HG03103 (cell line): ENCODE results near the gene ACSL6.

Experiments
- ATAC-seq: cut with Tn5 transposase; IDR thresholded peaks from one replicate; pipeline ENCODE4 v1.9.1; 2021; ENCODE audit warnings: low read depth; ENCODE audit not compliant: unreplicated experiment

Gene ACSL6

GRCh38 chr5:132011622-132012343, at the start of gene ACSL6:
Gene ACSL6 (minus strand): TSS chr5:132011658. CDS start chr5:132011553, 105 bp downstream.
- ATAC-seq, result no peak

- ATAC-seq, result no peak
Measured at GRCh38 chr5:132060501-132061161, 49.2 kb upstream of the ACSL6 start, which contains the start of gene IL3. Gene IL3 (plus strand): TSS chr5:132060655. CDS start chr5:132060707, 52 bp downstream.

DNA sequence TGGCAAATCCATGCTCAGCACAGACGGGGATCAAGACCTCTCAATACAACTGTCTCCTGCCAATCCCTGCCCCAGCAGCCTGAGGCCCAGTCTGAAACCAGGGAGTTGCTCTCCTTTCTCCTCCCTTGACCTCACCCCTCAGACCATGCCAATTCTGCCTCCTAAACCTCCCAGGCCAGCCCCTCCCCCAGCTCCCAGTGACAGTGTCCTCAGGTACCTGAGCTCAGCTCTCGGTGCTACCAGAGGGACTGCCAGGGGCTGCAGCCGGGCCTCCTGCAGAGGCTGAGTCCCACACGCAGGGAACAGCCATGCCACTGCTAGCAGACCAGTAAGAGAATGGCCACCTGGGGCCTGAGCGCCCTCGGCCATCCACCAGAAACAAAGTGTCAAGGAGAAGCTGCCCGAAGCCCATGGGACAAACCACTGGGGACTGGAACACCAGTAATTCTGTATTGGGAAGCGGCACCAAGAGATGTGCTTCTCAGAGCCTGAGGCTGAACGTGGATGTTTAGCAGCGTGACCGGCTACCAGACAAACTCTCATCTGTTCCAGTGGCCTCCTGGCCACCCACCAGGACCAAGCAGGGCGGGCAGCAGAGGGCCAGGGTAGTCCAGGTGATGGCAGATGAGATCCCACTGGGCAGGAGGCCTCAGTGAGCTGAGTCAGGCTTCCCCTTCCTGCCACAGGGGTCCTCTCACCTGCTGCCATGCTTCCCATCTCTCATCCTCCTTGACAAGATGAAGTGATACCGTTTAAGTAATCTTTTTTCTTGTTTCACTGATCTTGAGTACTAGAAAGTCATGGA, 48.4 kb upstream of the ACSL6 start:
- no peak for ATAC-seq

DNA sequence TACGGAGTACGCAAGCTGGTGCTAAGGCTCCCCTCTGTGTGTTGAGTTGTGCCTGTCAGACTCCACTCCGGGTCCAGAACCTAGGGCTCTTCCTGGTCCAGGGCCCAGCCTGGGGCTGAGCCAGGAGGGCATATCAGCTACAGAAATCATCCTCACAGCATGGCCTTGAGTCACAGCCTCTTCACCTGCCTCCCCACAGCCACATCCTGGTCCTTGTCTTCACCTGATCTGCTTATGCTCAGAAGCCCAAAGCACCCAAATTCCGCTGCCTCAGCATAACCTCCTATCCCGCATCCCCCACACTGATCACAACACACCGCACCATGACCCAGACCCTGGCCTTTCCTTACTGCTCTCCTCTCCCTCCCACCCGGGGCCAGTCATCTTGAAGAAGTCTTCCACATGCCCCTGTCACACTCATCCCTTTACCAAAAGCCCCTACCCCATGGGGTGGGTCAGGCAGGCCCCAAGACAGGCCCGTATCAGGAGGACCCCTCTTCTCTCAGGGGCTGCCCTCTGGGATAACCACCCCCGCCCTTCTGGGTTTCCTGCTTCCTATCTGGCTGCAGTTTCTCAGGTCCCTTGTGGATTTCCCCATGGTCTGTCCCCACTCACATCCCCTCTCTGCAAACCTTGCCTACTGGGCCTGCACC, 47.7 kb upstream of the ACSL6 start:
- no peak for ATAC-seq

GRCh38 chr5:132058646-132059042, 47.2 kb upstream of the ACSL6 start:
- no peak for ATAC-seq

- no peak for ATAC-seq
Measured at GRCh38 chr5:132057498-132058255, 46.2 kb upstream of the ACSL6 start.

GRCh38 chr5:132056610-132057497, 45.4 kb upstream of the ACSL6 start:
- no peak for ATAC-seq

GRCh38 chr5:132055808-132056609, 44.6 kb upstream of the ACSL6 start:
- no peak for ATAC-seq

- no peak for ATAC-seq
Measured at GRCh38 chr5:132055441-132055807, 44.0 kb upstream of the ACSL6 start.

GRCh38 chr5:132054697-132055440, 43.4 kb upstream of the ACSL6 start:
- no peak for ATAC-seq

DNA sequence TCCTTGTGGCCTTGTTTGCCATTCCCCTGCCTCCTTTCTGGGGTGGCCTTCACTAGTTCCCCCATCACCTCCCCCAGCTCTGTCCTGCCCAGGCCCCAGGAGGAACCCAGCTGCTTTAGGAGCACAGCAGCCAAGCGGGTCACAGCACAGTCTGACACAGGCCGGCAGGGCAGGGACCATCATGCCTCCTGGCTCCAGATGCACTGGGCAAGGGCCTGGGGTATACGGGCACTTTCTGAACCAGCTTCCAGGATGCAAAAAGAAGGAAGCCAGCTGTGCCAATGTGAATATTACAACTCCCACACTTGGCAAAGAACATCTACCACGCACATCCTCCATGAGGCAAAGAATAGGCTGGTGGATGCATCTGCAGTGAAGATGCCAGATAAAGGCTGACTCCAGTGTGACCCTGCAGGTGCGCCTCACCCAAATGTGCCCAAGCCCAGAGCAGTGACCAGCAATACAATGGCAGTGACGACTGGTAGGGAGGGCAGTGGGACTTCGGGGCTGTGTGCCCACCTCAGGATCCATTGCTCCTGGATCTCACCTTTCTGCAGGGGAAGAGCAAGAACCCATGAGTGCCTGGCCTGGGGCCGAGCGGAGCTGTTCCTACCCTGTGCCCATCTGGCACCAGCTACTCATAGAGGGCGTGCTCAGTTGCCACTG, 42.7 kb upstream of the ACSL6 start:
- ATAC-seq, result no peak

- no peak for ATAC-seq
Measured at GRCh38 chr5:132053483-132053882, 42.0 kb upstream of the ACSL6 start.

DNA sequence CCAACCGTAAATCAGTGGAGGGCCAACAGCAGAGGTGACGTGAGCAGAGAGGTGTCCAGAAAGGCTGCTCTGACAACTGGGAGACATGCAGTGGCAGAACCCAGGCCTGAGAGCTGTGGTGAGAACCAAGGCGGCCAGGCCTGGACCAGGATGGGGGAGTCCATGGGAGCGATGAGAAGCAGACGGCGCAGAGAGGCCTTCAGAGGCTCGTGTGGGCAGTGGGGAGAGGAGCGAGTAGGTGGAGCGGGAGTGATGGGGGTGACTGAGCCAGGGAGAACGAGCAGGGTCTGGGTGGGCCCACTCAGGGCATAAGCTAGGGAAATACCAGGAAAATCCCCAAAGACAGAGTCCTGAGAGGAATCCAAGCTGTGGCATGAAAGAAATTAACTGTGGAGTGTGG, 41.1 kb upstream of the ACSL6 start:
- no peak for ATAC-seq

DNA sequence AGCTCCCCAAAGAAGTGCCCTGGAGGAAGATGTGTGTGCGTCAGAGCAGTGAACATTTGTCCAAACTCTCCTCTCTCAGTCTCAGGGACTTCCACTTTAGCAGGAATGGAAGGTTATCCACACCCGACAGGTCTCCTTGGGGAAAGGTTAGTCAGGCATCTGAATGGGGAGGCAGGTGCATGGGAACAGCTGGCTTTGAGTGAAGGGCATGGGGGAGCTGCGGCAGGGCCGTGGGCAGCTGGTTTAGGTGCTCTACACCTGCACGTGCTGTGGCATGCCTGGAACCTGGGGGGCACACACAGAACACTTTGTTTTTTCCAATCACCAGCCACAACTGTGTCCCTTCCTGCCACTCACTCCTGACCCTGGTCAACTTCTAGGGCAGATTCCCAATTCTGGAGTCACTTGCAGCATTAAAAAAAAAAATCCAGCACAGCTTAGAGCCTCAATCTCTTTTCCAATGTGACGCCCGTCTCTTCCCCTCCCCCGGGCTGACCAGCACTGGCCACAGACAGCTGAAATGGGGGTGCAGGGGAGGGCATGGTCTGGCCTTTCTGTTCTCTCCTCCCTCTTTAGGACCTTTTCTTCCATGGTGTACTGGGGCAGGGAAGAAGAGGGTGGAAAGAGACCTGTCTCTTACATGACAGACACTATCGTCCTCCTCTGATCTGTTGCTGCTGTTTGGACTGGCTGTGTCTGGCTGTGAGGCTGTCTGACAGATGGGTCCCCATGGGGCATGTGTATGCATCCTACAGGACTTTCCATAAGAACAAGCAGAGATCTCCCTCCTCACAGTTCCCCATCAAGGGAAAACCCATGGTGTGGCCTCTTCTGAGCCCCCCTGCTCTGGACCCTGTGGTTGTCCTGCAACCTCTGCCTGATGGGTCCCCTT, 39.4 kb upstream of the ACSL6 start:
- no peak for ATAC-seq

DNA sequence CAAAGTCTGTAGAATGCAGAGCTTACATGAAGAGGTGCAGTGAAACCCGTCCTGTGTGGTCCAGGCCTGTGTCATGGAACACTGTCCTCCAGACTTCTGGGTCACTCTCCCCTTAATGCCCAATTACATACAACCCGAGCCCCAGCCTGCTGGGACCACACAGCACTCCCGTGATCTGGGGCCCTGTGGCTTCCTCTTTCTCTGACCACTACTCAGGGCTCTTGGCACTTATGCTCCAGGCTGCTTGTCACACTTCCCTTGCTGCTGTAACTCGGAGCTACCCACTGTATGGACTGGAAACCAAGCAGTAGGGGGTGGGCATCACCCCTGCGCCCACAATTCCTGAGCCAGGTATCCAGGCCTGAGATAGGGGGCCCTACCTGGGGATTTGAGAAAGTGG, 38.7 kb upstream of the ACSL6 start:
- ATAC-seq, result no peak

GRCh38 chr5:132049559-132049958, 38.1 kb upstream of the ACSL6 start:
- ATAC-seq, result no peak
